Left ventricle myocardium inferior (tissue), 1 donor: ENCODE data around the gene CYP4X1. TPM values are rescaled to one million over a fixed set of nuclear protein-coding genes. Genes with fewer than 3 reads are reported as not detected.

Experiments
- DNase-seq: peaks from one replicate; pipeline ENCODE4 v3.0.0-alpha.2; 2020
- H3K27ac ChIP-seq: fragments of 200-600 bp; replicated peaks from 2 replicates; pipeline ENCODE4 v1.8.0; 2021
- H3K27me3 ChIP-seq: fragments of 200-600 bp; 2 replicates; pipeline ENCODE4 v1.8.0; 2021; ENCODE audit warnings: low read depth
- H3K36me3 ChIP-seq: fragments of 200-600 bp; 2 replicates; pipeline ENCODE4 v1.8.0; 2021
- H3K4me1 ChIP-seq: fragments of 200-600 bp; 2 replicates; pipeline ENCODE4 v1.8.0; 2021
- H3K4me3 ChIP-seq: fragments of 200-600 bp; 2 replicates; pipeline ENCODE4 v1.8.0; 2021; ENCODE audit warnings: mild to moderate bottlenecking, moderate library complexity
- H3K9me3 ChIP-seq: fragments of 200-600 bp; replicated peaks from 2 replicates; pipeline ENCODE4 v1.8.0; 2021
- CTCF ChIP-seq: fragments of 200-600 bp; IDR thresholded peaks from 2 replicates; pipeline ENCODE4 v1.8.0; 2021; ENCODE audit warnings: antibody characterized with exemption, mild to moderate bottlenecking, borderline replicate concordance
- intact Hi-C: fragments of 100-400 bp; cut with micrococcal nuclease; formaldehyde crosslinking; loops from one replicate; pipeline ENCODE4 v1.11.0; 2022
- total RNA-seq: library from RNA; stranded (reverse); fragmentation: NEBNext Ultra II Directional; extraction: Animal tissue kit (Norgen Biotek cat#: 25700); gene quantifications from one replicate; pipeline ENCODE4 v1.2.1, GENCODE V29; 2021
- donor health status: DM: no; HTN: yes; CAD: no; lungs with severe emphysema.

Gene CYP4X1
- total RNA-seq, 1 donor from 2014 or later = 2.1 TPM

GRCh38 chr1:47024141-47024801 is 802 bp downstream of the CYP4X1 start:
- no peak for DNase-seq
- peaks cover 37% of the 10 kb centered on the region for H3K27me3 ChIP-seq
- intact Hi-C loops = no loop called here
- H3K4me3 ChIP-seq = peak overlapping the region; percentile 66
- H3K27ac ChIP-seq = peak overlapping the region; percentile 89
- no peaks in the 10 kb centered on the region for H3K36me3 ChIP-seq
- no peak for TF ChIP-seq CTCF
- no peaks in the 10 kb centered on the region for H3K9me3 ChIP-seq
- H3K4me1 ChIP-seq = peaks cover 52% of the 10 kb centered on the region

GRCh38 chr1:47030170-47030805 is 6.8 kb downstream of the CYP4X1 start:
- TF ChIP-seq CTCF = no peak
- Histone ChIP-seq H3K36me3 (no peaks in the 10 kb centered on the region), H3K4me3 (no peak overlapping the region), H3K27ac (peak overlapping the region; percentile 74), H3K27me3 (peaks cover 12% of the 10 kb centered on the region), H3K9me3 (no peaks in the 10 kb centered on the region), H3K4me1 (peaks cover 38% of the 10 kb centered on the region)
- intact Hi-C loops = no loop called here
- no peak for DNase-seq

GRCh38 chr1:47031059-47031458 is 7.6 kb downstream of the CYP4X1 start:
- Histone ChIP-seq H3K9me3 (no peaks in the 10 kb centered on the region), H3K36me3 (no peaks in the 10 kb centered on the region), H3K4me1 (peaks cover 36% of the 10 kb centered on the region), H3K4me3 (no peak overlapping the region), H3K27ac (peak overlapping the region; percentile 74), H3K27me3 (peaks cover 7% of the 10 kb centered on the region)
- intact Hi-C loops = no loop called here
- DNase-seq = no peak
- no peak for TF ChIP-seq CTCF

- DNase-seq = no peak
- intact Hi-C loops = no loop called here
- Histone ChIP-seq H3K4me1 (peaks cover 36% of the 10 kb centered on the region), H3K4me3 (no peak overlapping the region), H3K9me3 (no peaks in the 10 kb centered on the region), H3K36me3 (no peaks in the 10 kb centered on the region), H3K27me3 (peaks cover 3% of the 10 kb centered on the region), H3K27ac (peak overlapping the region; percentile 74)
- TF ChIP-seq CTCF = no peak
Observed at GRCh38 chr1:47031585-47031984, 8.1 kb downstream of the CYP4X1 start.

GRCh38 chr1:47036764-47037163 is 13.3 kb downstream of the CYP4X1 start:
- no peak for DNase-seq
- Histone ChIP-seq H3K4me1 (peaks cover 7% of the 10 kb centered on the region), H3K27ac (no peak overlapping the region), H3K27me3 (no peaks in the 10 kb centered on the region), H3K9me3 (no peaks in the 10 kb centered on the region), H3K36me3 (no peaks in the 10 kb centered on the region), H3K4me3 (no peak overlapping the region)
- intact Hi-C loops = no loop called here
- TF ChIP-seq CTCF = no peak
